ENCODE data around the gene PDSS1. TPM values are rescaled to one million over a fixed set of nuclear protein-coding genes. Genes with fewer than 3 reads are reported as not detected.

The PDSS1 gene
- total and polyA plus RNA-seq, 2 of the 13 experiments (the other 11 are each of a cell fraction or from before 2014, with no cell fraction given) = 18.7 to 19.3 TPM

DNA sequence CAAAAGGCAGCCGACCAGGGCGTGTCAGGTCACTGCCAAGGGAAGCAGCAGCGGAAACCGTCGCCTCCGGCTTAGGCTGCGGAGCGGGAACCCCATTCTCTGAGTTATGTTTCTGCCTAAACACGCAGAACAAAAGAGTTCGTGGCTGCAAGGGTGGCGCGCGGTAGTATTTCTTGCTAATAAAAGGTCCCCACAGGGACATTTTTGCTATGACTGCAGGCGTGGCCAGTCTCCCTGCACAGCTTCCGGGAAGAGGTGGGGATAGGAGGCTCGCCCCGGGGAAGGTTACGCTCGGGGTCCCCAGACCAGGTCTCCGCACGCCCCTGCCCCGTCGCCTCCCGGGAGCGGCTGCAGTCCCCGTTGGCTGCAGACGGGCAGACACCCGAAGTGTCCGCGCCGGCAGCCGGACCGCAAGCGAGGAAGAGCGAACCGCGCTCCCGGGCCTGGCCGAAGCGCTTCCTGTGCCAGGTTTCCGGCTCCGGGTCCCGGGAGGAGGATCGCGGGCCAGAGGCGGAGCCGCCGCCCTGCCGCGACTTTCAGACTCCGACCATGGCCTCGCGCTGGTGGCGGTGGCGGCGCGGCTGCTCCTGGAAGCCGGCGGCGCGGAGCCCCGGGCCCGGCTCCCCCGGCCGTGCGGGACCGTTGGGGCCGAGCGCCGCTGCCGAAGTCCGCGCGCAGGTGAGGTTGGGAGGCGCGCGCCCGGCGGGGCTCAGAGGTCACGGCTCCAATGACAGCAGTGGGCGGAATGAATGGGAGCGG lies at the start of gene PDSS1 (continued):
- no peak; the same call in 1 of the 2 replicates for TF ChIP-seq PRMT3 (CRISPR knock-in tag; IDR thresholded peaks at IDR 0.05; ENCODE audit: borderline replicate concordance, low read depth)
- peak; percentile 66; the same call in 1 of the 2 replicates for TF ChIP-seq KAT7 (CRISPR knock-in tag; IDR thresholded peaks at IDR 0.05; ENCODE audit: borderline replicate concordance)
- TF ChIP-seq SIX1 (CRISPR knock-in tag; IDR thresholded peaks at IDR 0.05; ENCODE audit: borderline replicate concordance) = no peak
- peak; percentile 10; the same call in 1 of the 2 replicates for TF ChIP-seq ZNF564 (CRISPR knock-in tag; IDR thresholded peaks at IDR 0.05)
- TF ChIP-seq, protein P1, sequence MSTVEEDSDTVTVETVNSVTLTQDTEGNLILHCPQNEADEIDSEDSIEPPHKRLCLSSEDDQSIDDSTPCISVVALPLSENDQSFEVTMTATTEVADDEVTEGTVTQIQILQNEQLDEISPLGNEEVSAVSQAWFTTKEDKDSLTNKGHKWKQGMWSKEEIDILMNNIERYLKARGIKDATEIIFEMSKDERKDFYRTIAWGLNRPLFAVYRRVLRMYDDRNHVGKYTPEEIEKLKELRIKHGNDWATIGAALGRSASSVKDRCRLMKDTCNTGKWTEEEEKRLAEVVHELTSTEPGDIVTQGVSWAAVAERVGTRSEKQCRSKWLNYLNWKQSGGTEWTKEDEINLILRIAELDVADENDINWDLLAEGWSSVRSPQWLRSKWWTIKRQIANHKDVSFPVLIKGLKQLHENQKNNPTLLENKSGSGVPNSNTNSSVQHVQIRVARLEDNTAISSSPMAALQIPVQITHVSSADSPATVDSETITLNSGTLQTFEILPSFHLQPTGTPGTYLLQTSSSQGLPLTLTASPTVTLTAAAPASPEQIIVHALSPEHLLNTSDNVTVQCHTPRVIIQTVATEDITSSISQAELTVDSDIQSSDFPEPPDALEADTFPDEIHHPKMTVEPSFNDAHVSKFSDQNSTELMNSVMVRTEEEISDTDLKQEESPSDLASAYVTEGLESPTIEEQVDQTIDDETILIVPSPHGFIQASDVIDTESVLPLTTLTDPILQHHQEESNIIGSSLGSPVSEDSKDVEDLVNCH (CRISPR knock-in tag; IDR thresholded peaks at IDR 0.05) = no peak
- TF ChIP-seq, protein P2, sequence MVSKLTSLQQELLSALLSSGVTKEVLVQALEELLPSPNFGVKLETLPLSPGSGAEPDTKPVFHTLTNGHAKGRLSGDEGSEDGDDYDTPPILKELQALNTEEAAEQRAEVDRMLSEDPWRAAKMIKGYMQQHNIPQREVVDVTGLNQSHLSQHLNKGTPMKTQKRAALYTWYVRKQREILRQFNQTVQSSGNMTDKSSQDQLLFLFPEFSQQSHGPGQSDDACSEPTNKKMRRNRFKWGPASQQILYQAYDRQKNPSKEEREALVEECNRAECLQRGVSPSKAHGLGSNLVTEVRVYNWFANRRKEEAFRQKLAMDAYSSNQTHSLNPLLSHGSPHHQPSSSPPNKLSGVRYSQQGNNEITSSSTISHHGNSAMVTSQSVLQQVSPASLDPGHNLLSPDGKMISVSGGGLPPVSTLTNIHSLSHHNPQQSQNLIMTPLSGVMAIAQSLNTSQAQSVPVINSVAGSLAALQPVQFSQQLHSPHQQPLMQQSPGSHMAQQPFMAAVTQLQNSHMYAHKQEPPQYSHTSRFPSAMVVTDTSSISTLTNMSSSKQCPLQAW (CRISPR knock-in tag; IDR thresholded peaks at IDR 0.05) = peak; percentile 74
- TF ChIP-seq PCBP1 (IDR thresholded peaks at IDR 0.05; ENCODE audit: borderline replicate concordance, low read depth, low read length) = no peak
- TF ChIP-seq STAG1 (CRISPR knock-in tag; IDR thresholded peaks at IDR 0.05) = no peak
- TF ChIP-seq ZNF292 (CRISPR knock-in tag; IDR thresholded peaks at IDR 0.05; ENCODE audit: borderline replicate concordance, low read depth) = no peak
- no peak for TF ChIP-seq SRSF1 (optimal IDR thresholded peaks at IDR 0.05; ENCODE audit: low read depth, low read length)
- TF ChIP-seq, protein P3, sequence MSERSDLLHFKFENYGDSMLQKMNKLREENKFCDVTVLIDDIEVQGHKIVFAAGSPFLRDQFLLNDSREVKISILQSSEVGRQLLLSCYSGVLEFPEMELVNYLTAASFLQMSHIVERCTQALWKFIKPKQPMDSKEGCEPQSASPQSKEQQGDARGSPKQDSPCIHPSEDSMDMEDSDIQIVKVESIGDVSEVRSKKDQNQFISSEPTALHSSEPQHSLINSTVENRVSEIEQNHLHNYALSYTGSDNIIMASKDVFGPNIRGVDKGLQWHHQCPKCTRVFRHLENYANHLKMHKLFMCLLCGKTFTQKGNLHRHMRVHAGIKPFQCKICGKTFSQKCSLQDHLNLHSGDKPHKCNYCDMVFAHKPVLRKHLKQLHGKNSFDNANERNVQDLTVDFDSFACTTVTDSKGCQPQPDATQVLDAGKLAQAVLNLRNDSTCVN (CRISPR knock-in tag; IDR thresholded peaks at IDR 0.05; ENCODE audit: borderline replicate concordance) = 0 out of 2 replicates have a peak, but pooled peaks have one; percentile 28
- TF ChIP-seq, protein P4, sequence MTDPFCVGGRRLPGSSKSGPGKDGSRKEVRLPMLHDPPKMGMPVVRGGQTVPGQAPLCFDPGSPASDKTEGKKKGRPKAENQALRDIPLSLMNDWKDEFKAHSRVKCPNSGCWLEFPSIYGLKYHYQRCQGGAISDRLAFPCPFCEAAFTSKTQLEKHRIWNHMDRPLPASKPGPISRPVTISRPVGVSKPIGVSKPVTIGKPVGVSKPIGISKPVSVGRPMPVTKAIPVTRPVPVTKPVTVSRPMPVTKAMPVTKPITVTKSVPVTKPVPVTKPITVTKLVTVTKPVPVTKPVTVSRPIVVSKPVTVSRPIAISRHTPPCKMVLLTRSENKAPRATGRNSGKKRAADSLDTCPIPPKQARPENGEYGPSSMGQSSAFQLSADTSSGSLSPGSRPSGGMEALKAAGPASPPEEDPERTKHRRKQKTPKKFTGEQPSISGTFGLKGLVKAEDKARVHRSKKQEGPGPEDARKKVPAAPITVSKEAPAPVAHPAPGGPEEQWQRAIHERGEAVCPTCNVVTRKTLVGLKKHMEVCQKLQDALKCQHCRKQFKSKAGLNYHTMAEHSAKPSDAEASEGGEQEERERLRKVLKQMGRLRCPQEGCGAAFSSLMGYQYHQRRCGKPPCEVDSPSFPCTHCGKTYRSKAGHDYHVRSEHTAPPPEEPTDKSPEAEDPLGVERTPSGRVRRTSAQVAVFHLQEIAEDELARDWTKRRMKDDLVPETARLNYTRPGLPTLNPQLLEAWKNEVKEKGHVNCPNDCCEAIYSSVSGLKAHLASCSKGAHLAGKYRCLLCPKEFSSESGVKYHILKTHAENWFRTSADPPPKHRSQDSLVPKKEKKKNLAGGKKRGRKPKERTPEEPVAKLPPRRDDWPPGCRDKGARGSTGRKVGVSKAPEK (CRISPR knock-in tag; IDR thresholded peaks at IDR 0.05; ENCODE audit: borderline replicate concordance) = no peak
- TF ChIP-seq HMGA1 (CRISPR knock-in tag; conservative IDR thresholded peaks at IDR 0.05) = no peak
- TF ChIP-seq ELF4 (CRISPR knock-in tag; IDR thresholded peaks at IDR 0.05; ENCODE audit: borderline replicate concordance) = peak; percentile 37; the same call in 1 of the 2 replicates
- no peak for TF ChIP-seq TAF15 (IDR thresholded peaks at IDR 0.05; ENCODE audit: low read depth, low read length, poor library complexity, severe bottlenecking)
- TF ChIP-seq YEATS2 (CRISPR knock-in tag; IDR thresholded peaks at IDR 0.05; ENCODE audit: borderline replicate concordance) = peak; percentile 84
- no peak for TF ChIP-seq ZNF616 (CRISPR knock-in tag; IDR thresholded peaks at IDR 0.05; ENCODE audit: low read depth)
- TF ChIP-seq ZNF496 (CRISPR knock-in tag; IDR thresholded peaks at IDR 0.05; ENCODE audit: insufficient replicate concordance) = no peak

Measured in HepG2 (cell line).